Activated gamma-delta T cell (primary cell): Measurements from ENCODE around the gene WDR7.

Experiments
- DNase-seq: peaks from one replicate; lab custom pipeline; 2025; lab: John Stamatoyannopoulos, UW

The WDR7 gene

DNA sequence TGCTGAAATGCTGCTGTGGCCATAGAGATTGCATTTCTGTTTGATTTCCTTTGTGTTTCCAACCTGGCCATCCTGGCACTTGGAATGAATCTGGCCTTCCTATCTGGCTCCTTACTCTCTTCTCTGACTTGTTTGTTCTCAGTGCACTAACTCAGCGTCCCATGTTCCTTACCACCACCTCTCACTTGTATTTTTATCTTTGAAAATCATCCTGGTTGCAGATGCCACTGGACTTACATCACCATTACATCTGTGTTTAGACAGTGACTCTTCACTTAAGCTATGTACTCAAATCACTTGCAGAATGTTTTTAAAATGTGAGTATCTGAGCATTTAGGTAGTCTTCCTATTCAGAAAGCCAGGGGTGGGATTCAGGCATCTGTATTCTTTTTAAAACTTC is 239.5 kb downstream of the WDR7 start:
- DNase-seq, result no peak

DNA sequence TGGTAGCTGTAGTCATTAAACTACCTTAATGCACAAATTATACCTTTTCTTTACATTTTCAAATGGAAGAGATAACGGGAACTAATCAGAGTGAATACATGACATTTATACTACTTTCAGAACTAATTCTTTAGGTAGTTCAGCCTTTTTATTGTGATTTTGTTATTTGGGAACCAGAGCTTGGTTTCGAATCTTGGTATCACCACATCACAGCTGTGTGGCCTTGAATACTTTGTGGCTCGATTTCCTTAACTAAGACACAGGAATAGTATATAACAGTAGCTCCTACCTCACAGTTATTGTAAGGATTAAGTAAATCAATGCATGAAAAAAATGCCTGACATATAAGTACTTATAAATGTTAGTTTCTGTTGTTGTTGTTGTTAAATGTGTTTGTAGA is 240.0 kb downstream of the WDR7 start:
- DNase-seq, result no peak

DNA sequence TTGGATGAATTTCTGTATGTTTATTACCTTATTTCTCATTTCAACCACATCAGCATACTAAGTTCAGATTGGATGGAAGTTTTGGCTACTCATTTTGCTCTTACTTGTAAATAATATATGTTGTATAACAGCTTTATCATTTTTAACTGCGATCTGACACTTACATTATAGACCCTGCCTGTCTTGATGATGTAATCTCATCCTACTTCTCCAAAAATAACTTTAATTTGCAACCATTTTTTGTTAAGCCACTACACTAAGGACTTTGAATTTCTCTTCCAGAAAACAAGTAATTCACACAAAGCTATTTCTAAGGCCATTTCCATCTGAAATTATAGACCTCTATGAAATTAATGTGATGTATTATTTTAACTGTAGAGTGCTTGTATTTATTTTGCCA is 240.7 kb downstream of the WDR7 start:
- no peak for DNase-seq

DNA sequence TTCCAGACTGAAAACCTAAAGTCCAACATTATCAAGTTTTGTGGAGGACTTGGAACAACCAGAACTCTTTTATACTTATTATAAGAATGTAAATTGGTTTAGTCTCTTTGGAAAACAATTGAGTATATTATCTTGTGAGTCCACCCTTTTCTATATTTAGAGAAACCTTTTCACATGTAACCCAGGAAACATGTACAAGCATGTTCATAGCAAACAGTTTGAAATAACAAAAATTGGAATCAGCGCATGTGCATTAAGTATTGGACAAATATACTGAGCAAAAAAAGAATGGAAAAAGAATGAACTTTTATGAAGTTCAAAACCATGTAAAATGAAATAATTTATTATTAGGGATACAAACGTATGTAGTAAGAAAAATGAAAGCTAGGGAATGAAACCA is 246.0 kb downstream of the WDR7 start:
- DNase-seq, result no peak

DNA sequence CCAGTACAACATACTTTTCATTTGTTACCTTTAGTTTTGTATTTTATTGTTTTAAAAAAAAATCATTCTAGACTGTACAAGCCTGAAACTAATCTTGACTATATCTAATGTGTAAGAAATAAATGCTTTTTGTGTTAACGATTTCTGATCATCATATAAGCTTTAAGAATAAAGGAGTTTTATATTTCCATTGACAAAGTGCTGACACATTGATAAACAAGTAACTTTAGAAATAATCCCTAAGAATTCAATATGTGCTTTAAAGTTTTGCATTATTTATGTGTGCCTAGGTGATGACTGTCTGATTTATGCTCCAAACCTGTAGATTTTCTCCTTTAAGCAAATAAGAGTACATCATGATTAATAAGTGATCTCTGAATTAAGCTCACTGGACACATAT is 248.5 kb downstream of the WDR7 start:
- DNase-seq, result no peak

DNA sequence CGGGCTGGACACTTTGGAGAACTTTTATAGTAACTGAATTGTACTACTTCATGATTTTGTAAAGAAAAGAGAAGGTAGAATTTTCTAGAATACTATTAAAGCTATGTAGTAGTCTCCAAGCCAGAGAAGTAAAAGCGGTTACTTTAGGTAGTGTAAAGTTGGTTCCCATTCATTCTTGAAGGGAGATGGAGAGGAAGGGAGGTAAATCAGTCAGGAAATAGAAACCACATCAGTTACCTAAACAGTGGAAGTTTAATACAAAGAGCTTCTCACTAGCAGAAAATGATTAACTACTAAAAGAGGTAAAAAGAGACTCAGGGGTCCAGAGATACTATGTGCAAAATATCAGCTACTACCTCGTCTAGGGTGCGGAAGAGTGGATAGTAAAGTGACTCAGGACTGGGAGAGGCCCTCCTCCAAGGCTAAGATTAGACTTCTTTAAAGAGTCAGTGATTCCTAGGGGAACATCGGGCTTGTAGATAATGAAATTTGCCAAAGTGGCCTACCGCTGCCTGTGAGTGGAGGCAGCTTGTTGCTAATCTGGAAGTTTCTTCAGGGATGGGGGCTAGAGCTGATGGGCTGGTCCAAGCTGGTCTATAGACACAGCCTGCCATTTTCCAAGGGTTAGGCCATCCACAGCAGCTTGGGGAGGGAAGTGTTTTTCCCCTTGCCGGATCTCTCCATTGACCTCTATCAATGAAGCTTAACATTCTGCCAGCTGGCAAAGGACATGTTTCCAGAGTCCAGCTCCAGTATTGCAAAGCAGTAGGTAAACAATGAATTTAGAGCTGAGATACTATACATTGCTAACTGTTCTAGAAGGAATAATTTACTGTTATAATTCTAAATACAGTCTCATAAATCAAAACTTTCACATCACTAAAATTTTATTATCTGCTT is 249.3 kb downstream of the WDR7 start:
- DNase-seq, result no peak

DNA sequence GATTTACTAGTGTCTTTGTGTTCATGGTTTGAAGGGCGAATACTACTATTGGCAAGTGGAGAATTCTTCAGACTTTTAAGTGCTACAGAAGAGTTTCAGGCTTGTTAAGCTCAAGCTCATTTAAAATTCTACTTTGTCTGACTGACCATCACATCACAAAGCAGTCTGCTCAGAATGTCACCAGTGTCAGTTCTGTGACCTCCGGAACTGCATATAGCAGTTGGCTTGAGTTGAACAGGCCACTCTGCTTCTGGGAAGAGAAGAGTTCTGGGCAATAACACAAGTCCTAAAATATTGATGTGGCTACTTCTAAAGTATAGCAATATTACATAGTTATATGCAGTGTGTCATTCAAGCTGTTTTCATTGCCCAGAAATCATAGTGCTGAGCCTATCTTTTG is 250.8 kb downstream of the WDR7 start:
- no peak for DNase-seq

DNA sequence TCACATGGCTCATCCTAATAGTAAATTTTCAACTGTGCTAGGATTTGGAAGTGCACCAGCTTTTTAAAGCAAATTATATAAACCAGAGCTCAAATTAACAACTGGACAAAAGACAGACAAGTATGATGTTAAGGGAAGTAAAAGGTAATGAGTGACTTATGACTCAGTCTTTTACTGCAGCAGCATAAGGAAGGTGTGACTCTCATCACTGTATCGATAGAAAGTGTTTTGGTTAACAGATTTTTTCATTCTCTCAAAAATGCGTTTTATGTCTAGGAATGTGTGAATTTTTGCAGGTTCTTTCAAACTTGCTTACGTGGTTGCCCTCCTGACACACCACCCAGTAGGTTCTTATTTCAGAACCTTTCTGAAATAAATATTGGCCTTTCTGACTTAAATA is 251.5 kb downstream of the WDR7 start:
- no peak for DNase-seq

DNA sequence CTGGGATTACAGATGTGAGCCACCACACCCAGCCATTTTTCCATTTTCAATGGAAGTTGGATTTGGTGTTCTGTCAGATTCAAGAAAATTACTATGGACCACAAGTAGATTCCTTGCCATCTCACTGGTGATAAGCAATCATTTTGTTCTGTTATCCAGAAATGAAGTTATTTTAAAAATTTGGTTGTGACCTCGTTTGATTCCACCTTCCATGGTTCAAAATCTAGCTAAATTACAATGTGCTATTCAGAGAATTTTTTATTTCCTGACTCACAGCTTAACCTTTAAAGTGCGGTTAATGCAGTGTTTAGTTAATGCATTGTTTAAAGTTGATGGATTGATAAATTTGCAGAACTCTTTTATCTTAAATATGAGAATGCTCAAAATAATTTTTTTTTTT is 252.5 kb downstream of the WDR7 start:
- DNase-seq, result no peak

DNA sequence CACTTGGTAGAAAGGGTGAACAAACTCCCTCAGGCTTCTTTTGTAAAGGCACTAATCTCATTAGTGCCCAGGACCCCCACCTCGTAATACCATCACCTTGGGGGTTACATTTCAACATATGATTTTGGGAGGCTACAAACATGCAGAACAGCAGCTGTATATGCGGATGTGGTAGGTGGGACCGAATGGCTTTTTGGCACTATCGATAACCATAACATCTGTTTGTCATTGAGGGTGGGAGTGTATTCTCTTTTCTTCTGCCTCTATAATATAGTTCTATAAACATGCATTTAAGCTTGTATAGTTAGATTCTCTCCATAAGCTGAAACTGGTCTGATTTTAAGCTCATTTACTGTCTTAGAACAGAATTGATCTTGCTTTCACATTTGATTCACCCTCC is 256.6 kb downstream of the WDR7 start:
- DNase-seq, result no peak

DNA sequence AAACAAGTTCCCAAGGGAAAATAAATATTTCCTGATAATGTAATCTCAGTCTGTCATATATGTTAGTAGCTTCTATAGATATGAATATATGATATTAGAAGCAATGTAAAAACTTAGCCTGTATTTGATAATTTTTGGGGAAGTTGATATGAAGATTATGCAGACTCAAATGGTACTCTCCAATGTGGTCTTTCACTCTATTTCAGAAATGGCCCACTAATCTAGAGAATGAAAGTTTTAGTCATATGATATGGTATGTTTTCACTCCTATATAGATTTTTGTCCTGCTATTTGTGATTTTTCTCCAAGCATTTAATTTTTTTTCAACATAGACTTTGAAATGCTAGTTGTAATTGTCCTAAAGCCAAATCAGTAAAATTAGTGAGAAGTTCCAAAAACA is 259.1 kb downstream of the WDR7 start:
- DNase-seq, result no peak

DNA sequence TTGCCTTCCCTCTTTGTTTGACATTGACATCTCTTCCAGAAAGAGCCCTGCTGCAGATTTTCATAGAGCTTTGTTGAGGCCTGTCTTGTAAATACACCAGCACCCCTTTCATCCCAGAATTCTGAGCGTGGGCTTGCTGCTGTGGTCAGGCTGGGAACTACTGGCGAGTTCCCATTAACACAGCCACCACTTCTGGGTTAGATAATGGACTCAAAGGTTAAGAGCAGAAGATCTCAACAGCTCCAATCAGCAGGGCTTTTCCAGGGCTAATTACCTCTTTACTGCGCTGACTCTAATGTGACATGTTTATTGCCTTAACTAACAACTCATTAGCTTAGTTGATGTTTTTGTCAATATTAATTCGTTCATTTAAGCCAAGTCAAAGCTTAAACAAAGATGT is 259.8 kb downstream of the WDR7 start:
- DNase-seq, result no peak

DNA sequence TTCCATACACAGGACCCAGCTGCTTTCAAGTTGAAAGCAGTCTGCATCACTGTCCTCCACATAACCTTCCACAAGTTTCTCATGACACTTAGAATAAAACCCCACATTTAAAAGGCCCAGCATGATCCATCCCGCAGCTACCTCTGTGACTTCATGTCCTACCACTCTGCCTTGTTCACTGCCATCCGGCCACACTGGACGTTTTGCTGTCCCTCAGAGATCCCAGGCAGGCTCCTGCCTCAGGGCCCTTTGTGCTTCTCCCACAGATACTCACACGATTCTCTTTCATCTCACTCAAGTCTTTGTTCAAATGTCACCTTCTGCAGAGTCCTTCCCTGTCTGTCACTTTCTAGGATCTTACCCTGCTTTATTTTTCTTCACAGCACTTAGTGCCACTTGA is 262.8 kb downstream of the WDR7 start:
- DNase-seq, result no peak

DNA sequence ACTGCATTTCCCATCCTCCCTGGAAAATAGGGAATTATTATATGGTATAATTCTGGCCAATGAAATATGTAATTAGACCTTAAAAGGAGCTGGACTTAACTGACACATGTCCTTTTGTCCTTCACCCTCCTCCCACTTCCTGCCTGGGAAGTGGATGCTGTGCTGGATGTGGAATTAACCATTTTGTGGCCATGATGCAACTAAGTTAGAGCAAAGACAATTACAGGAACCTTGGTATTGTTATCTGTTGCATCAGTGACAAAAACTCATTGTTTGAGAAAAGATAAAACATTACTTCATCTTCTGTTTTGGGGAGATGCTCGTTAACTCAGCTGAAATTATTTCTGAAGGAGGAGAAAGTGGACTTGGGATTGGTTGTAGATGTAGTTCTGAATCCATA is 268.0 kb downstream of the WDR7 start:
- no peak for DNase-seq

DNA sequence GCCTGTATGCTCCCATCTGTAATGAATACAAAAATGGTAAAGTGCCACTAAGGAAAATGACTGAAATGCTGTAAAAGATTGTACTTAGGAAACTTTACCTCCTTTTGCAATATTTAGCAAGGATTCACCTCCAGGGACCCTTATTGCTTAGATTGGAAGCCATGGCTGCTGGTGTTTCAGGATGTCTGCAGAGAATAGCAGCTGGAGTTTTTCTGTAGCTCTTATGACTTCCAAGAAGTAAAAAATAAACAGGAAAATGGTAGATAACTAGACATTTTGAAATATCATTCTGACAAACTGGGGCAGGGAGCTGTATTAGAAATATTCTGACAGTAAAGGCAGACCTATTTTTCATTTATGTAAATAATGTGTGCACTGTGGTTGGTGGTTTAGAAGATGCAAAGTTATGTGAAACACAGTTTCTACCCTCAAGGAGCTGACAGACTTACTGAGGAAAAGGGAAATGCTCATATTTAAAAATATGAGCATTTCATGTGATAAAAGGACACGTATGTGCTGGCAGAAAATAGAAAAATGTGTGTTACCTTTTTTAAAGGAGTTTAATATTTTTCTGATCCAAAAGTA is 270.8 kb downstream of the WDR7 start:
- no peak for DNase-seq

DNA sequence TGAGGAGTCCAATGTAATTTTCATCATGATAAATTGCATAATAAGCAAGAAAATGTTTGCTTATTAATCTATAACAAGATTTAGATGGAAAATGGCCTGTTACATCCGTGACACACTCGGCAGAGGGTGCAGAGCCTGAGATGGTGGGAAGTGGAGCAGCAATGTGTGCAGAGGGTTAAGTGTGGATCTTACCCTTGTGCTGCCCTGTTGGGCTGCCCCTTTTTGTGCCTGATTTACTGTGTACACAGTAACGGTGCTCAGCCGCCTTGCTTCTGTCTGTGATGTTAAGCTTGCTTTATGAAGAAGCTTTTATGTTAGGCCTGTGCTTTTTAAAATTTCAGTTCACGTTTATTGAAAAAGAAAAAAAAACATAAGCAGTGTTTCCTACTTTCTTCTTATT is 275.6 kb downstream of the WDR7 start:
- no peak for DNase-seq

DNA sequence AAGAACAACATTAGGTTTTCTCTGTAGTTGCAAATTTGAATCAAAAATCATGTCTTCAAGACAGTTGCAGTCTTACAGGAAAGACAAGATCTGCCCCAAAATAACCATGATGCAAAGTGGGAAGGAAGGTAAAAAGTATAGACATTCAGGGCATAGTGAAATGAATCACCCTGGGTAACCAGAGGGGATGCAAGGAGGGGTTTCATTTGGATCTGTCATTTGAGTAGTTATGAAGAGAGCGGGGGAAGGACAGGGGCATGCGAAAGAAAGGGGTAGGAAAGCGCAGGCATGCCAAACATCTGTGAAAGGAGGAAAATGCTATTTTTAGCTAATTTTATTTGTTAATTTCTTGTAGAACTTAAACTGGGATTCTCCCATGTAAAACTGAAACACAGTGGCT is 276.6 kb downstream of the WDR7 start:
- DNase-seq, result no peak

DNA sequence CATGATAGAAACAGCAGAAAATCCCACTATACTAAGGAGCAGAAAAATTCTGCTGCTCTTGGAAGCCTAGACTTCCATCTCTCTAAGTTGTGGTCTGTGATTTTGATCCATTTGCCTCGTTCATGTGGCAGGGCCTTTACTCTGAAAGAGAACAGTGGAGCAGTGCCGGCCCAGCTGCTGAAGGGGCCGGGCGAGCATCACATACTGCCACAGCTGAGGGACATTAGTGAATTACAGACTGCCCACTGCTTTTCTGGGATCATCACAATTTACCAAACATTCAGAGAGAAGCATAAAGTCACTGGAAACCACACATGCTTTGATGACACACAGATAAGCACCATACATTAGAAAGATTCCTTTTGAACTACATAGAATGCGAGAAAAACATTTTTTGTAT is 278.7 kb downstream of the WDR7 start:
- DNase-seq, result no peak

DNA sequence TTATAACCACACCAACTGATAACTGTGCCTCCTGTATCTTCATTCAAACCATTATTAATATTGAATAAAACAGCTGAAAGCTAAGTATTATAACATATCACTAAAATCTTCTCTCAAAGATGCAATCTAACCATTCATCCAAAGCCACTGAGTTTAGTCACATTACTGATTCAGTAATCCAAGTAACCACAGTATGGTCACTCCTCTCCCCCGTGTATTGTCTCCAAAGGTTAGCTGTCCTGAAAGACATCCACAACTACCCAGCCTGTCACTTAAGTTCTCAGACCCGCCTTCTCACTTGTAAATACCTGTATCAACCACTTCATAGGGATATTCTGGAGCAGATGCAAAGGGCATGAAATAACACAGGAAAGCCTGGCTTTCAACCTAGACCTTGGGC is 282.3 kb downstream of the WDR7 start:
- no peak for DNase-seq

DNA sequence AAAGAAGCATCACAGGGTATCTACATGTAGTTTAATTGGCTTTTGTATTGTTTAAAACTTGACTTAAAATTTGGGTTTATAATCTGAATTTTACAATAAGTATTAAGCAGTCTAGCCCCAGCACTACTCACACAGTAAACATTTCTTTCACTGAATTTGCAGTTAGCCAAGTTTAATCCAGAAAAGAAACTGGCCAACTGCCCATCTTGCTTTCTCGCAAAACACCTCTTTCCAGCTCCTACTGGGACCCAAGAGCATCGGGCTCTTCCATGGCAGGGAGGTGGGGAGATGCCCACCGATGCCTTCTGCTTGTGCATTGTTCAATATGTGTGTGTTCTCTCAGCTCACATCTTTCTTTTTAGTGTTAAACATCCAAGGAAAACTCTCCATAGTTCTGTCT is 283.0 kb downstream of the WDR7 start:
- no peak for DNase-seq

DNA sequence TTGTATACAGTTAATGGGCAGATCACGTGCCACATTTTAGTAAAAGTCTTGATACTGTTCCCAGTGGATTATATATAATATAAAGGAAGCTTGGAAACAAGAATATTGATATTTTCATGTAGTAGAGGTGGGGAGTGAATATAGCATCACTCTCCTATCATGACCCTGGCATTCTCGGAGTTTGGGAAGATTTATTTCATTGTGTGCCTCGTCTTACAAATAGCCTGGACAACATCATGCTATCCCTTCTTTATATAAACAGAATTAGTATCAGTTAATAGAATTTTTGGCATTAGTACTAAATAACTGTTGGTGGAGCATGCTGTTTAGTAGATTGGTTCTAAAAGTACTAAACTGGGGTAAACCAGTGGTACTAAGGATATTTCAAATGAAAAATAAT is 283.7 kb downstream of the WDR7 start:
- DNase-seq, result no peak

DNA sequence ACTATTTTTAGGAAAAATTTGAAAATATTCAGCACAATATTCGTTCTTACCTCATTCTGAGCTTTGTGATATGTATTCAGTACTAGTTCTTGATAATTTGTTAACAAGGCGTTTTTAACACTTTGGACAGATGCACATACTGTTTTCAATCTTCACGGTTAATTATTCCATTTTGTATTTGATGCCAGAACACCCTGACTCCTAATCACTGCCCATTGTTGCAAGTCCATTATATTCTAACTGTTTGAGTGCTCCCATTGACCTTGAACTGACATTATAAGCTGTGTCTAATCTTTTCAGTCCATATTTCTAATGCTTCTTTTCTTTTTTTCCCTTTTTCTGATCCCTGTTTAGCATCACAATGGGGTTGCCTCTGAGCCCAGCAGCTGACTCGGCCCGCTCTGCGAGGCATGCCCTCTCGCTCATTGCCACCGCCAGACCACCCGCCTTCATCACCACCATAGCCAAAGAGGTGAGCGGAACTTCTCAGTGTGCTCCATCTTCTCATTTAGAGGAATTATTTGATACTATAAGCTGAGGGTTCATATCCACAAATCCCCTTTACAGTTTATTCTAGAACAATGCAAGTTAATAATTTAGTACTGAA is 284.4 kb downstream of the WDR7 start:
- no peak for DNase-seq

DNA sequence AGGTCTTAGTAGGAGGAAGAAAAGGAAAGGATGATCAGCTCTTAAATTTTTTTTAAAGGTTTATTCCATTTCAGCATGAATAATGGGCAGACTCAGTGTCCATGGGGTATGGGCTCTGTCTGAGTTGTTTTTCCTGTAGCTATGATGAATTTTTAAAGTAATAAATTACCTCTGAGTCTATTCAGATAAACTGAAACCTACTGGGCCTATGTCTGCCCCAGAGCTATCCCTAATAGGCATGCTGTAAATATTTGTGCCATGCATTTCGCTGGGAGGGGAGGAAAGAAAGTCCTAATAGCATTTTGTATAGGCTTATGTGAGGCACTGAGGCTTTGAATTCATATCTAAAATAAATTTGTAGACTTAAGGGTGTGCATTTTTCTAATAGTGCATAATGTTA is 285.3 kb downstream of the WDR7 start:
- no peak for DNase-seq
